ENCODE measurements around the gene RPGRIP1L.

DNA sequence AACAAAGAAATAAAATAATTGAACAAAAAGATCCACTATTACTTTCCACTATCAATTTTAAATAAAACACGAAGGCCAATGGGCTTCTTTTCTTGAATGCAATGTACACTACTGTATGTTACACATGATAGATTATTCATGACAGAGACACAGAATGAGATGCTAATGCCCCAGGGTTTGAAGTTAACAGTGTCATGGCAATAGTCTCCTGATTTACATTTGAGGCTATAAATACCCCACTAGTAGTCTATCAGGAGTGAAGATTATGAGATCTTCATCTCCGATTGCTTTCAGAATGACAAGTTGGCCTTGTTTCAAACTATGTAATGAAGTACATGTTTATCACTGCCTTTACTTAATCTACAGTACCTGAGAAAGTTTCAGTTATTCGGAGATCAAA, 84.4 kb downstream of the RPGRIP1L start:
- TF ChIP-seq, protein P1, sequence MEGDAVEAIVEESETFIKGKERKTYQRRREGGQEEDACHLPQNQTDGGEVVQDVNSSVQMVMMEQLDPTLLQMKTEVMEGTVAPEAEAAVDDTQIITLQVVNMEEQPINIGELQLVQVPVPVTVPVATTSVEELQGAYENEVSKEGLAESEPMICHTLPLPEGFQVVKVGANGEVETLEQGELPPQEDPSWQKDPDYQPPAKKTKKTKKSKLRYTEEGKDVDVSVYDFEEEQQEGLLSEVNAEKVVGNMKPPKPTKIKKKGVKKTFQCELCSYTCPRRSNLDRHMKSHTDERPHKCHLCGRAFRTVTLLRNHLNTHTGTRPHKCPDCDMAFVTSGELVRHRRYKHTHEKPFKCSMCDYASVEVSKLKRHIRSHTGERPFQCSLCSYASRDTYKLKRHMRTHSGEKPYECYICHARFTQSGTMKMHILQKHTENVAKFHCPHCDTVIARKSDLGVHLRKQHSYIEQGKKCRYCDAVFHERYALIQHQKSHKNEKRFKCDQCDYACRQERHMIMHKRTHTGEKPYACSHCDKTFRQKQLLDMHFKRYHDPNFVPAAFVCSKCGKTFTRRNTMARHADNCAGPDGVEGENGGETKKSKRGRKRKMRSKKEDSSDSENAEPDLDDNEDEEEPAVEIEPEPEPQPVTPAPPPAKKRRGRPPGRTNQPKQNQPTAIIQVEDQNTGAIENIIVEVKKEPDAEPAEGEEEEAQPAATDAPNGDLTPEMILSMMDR (IDR thresholded peaks at IDR 0.05): no peak
- TF ChIP-seq POLR2A (IDR thresholded peaks at IDR 0.05): no peak

Measured in adrenal gland (tissue), 5 donors.